Thyroid gland (tissue), 4 donors: ENCODE results near the gene PPP1R15A.

Source experiments
- POLR2A ChIP-seq, 2 donors: fragments of 450-650 bp; IDR thresholded peaks; one replicate each; pipeline ENCODE4 v1.6.1; 2017; ENCODE audit warnings: antibody characterized with exemption in 2 of 2, mild to moderate bottlenecking in 2 of 2, moderate library complexity in 1 of 2
- TF ChIP-seq, protein P1 (sequence below), 6 experiments: fragments of 200-600 bp in 3 of 6; fragments of 450-650 bp in 3 of 6; sonication (generic) in 3 of 6; IDR thresholded peaks; one replicate each; pipeline ENCODE4 v1.5.1; 2016 to 2019; ENCODE audit warnings: antibody characterized with exemption in 6 of 6, mild to moderate bottlenecking in 2 of 6, inconsistent platforms in 1 of 6, moderate library complexity in 1 of 6

DNA sequence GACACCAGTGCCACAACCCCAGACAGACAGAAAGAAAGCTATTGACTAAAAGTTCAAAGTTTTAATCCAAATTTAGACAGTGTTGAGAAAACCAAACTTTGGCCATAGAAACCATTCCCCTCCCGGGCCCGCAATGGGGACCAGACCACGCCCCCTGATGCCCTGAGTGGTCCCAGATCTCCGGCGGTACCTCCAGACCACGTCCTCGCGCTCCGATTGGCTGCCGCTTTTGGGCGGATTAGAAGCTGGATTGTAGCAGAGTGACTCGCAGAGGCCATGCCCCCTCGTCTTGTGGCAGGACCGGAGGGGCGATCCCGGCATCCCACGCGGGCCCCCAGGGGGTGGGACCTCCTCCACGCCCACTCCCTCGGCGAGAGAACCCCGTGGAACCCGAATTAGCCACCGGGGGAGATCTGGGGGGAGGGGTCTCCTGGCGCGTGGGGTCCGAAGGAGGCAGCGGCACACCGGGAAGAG, 35.1 kb upstream of the PPP1R15A start:
- TF ChIP-seq, protein P1, sequence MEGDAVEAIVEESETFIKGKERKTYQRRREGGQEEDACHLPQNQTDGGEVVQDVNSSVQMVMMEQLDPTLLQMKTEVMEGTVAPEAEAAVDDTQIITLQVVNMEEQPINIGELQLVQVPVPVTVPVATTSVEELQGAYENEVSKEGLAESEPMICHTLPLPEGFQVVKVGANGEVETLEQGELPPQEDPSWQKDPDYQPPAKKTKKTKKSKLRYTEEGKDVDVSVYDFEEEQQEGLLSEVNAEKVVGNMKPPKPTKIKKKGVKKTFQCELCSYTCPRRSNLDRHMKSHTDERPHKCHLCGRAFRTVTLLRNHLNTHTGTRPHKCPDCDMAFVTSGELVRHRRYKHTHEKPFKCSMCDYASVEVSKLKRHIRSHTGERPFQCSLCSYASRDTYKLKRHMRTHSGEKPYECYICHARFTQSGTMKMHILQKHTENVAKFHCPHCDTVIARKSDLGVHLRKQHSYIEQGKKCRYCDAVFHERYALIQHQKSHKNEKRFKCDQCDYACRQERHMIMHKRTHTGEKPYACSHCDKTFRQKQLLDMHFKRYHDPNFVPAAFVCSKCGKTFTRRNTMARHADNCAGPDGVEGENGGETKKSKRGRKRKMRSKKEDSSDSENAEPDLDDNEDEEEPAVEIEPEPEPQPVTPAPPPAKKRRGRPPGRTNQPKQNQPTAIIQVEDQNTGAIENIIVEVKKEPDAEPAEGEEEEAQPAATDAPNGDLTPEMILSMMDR (IDR thresholded peaks at IDR 0.05): no peak
- TF ChIP-seq POLR2A (IDR thresholded peaks at IDR 0.05): peak in 1 of 2 donors; percentile 68
